NT2/D1 (cell line): ENCODE results near the gene AHI1.

Source experiments
- DNase-seq: peaks from one replicate; pipeline ENCODE4 v3.0.0-alpha.2; 2011; ENCODE audit warnings: low read depth, low spot score
- H3K27me3 ChIP-seq: 2 replicates; pipeline ENCODE4 v1.6.0; 2011; ENCODE audit warnings: mild to moderate bottlenecking; ENCODE audit not compliant: insufficient read length, insufficient read depth
- H3K36me3 ChIP-seq: 2 replicates; pipeline ENCODE4 v1.6.1; 2011; ENCODE audit warnings: mild to moderate bottlenecking, low read length, mixed read lengths; ENCODE audit not compliant: insufficient read depth, insufficient read length
- H3K4me1 ChIP-seq: 2 replicates; pipeline ENCODE4 v1.5.1; 2011; ENCODE audit not compliant: insufficient read depth, insufficient read length
- H3K4me3 ChIP-seq: 2 replicates; pipeline ENCODE4 v1.5.1; 2011; ENCODE audit warnings: low read depth; ENCODE audit not compliant: insufficient read length
- H3K9ac ChIP-seq: 2 replicates; pipeline ENCODE4 v1.6.0; 2011; ENCODE audit warnings: low read depth; ENCODE audit not compliant: insufficient read length
- H3K9me3 ChIP-seq: 2 replicates; pipeline ENCODE4 v1.5.1; 2011; ENCODE audit warnings: mild to moderate bottlenecking, low read length; ENCODE audit not compliant: insufficient read depth
- SUZ12 ChIP-seq: IDR thresholded peaks from 2 replicates; pipeline ENCODE4 v1.6.1; 2011; ENCODE audit not compliant: insufficient read length, insufficient read depth; ENCODE audit errors: extremely low read depth
- YY1 ChIP-seq: IDR thresholded peaks from 2 replicates; pipeline ENCODE4 v1.6.1; 2011; ENCODE audit not compliant: insufficient read length, insufficient read depth
- ZNF274 ChIP-seq: IDR thresholded peaks from 2 replicates; pipeline ENCODE4 v1.6.1; 2011; ENCODE audit warnings: mild to moderate bottlenecking, low read depth, low read length

AHI1 gene

DNA sequence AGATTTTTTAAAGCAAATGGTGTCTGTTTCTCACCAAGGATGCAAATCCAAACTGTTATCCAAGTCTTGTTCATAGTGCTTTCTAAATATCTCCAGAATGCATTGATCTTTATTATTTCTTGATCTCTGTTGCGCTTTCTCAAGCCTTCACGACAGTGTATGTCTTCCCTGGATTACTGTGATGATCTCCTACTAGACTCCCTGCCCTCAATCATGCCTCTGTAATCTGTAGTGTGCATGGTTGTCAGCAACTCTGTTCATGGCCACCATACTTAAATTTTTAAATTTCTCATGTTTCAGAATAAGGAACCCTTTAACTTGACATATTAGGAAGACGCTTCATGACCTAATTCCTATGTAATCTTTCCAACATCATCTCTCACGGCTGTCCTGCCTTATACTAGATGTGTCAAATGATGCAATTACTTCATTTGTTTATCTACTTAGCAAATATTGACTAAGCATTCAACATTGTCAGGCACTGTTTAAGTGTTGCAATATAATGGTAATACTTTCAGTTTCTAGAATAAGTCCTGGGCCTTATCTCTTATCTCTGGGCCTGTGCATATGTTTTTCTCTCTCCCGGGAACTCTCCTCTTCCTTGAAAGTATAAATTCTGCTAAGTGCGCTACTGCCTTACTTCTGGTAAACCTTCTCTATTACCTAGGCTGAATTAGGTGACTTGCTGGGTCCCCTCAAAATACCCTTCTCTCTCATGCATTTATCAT is 25.6 kb upstream of the AHI1 start:
- TF ChIP-seq SUZ12 (no peak), YY1 (no peak), ZNF274 (no peak)
- Histone ChIP-seq H3K4me1 (no peaks in the 10 kb centered on the region), H3K27me3 (no peaks in the 10 kb centered on the region), H3K36me3 (no peaks in the 10 kb centered on the region), H3K4me3 (no peak overlapping the region), H3K9ac (no peak overlapping the region), H3K9me3 (no peaks in the 10 kb centered on the region)
- no peak for DNase-seq

DNA sequence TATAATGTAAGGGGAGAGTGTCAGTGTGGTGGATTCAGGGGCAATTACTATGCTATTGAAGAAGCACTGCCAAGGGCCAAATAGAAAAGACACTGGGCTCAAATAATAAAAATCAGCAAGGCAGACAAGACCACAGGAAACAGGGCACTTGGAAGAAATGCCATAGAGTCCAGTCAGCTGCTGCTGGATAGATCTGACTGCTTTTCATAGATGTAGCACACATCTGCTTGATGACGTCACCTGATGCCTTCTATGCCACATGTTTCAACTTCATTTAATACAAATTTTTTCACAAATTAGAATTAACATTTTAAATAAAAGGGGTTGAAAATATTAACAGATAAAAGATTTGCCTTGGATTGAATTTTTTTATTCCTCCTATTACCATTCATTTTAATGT is 23.9 kb upstream of the AHI1 start:
- Histone ChIP-seq H3K9me3 (no peaks in the 10 kb centered on the region), H3K9ac (no peak overlapping the region), H3K4me3 (no peak overlapping the region), H3K27me3 (no peaks in the 10 kb centered on the region), H3K4me1 (no peaks in the 10 kb centered on the region), H3K36me3 (no peaks in the 10 kb centered on the region)
- TF ChIP-seq ZNF274 (no peak), SUZ12 (no peak), YY1 (no peak)
- no peak for DNase-seq

DNA sequence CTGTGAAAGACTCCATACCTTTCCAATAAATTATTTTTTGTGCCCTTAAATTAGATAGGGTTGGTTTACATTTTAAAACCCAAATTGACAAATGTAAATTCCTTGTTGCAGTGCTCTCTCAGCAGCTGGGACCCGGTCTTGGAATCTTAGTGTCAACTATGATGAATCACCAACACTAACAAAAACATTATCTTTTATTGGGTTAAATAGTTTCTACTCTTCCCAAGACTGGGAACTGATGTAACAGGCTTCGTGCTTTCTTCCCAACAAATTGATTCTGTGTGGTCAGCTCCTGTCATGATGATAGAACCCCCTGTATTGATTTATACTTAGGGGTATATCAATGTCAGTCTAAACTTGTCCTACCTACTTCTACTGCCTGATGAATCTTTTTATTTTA is 23.2 kb upstream of the AHI1 start:
- H3K4me3 ChIP-seq = no peak overlapping the region
- H3K9ac ChIP-seq = no peak overlapping the region
- DNase-seq = no peak
- no peaks in the 10 kb centered on the region for H3K4me1 ChIP-seq
- H3K36me3 ChIP-seq = no peaks in the 10 kb centered on the region
- TF ChIP-seq ZNF274 (no peak), YY1 (no peak), SUZ12 (no peak)
- no peaks in the 10 kb centered on the region for H3K27me3 ChIP-seq
- no peaks in the 10 kb centered on the region for H3K9me3 ChIP-seq

DNA sequence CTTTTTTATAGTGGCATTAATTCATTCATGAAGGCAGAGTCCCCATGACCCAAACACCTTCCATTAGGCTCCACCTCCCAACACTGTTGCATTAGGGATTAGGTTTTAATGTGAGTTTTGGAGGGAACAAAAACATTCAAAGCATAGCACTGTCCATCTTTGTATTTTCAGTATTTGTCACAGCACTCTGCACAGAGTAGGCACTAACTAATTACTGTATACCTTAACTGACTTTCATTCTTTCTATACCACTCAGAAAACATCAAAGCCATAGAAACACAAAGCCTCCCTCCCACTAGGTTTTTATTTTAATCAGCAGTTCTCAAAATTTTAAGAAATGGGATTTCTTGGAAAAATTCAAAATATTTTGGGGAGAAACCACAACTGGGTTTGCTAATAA is 21.8 kb upstream of the AHI1 start:
- Histone ChIP-seq H3K27me3 (no peaks in the 10 kb centered on the region), H3K4me3 (no peak overlapping the region), H3K9me3 (no peaks in the 10 kb centered on the region), H3K4me1 (no peaks in the 10 kb centered on the region), H3K9ac (no peak overlapping the region), H3K36me3 (no peaks in the 10 kb centered on the region)
- no peak for TF ChIP-seq YY1
- TF ChIP-seq ZNF274 = no peak
- no peak for TF ChIP-seq SUZ12
- no peak for DNase-seq

DNA sequence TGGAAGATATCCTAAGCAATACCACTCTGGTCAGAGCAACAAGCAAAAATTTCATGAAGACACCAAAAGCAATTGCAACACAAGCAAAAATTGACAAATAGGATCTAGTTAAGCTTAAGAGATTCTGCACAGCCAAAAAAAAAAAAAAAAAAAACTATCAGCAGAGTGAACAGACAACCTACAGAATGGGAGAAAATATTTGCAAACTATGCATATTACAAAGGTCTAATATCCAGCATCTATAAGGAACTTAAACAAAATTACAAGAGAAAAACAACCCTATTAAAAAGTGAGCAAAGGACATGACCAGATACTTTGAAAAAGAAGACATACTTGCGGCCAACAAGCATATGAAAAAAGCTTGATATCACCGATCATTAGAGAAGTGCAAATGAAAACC is 20.0 kb upstream of the AHI1 start:
- Histone ChIP-seq H3K36me3 (no peaks in the 10 kb centered on the region), H3K9me3 (no peaks in the 10 kb centered on the region), H3K9ac (no peak overlapping the region), H3K4me1 (no peaks in the 10 kb centered on the region), H3K4me3 (no peak overlapping the region), H3K27me3 (no peaks in the 10 kb centered on the region)
- TF ChIP-seq ZNF274 (no peak), SUZ12 (no peak), YY1 (no peak)
- no peak for DNase-seq

DNA sequence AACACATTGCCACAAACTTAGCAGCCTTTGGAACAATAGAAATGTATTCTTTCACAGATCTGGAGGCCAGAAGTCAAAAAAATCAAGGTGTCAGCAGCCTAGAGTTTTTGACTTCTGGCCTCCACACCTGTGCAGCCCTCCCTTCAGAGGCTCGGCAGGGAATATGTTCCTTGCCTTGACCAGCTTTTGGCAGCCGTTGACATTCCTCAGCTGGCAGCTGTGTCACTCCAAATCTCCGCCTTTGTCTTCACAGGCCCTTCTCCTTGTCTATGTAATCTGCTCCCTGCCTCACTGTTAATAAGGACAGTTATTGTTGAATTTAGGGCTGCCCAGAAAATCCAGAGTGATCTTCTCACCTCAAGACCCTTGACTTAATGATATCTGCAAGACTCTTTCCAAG is 17.2 kb upstream of the AHI1 start:
- H3K4me3 ChIP-seq = no peak overlapping the region
- no peaks in the 10 kb centered on the region for H3K9me3 ChIP-seq
- H3K27me3 ChIP-seq = no peaks in the 10 kb centered on the region
- no peaks in the 10 kb centered on the region for H3K4me1 ChIP-seq
- TF ChIP-seq YY1 (no peak), ZNF274 (no peak), SUZ12 (no peak)
- no peak for DNase-seq
- H3K9ac ChIP-seq = no peak overlapping the region
- H3K36me3 ChIP-seq = no peaks in the 10 kb centered on the region

DNA sequence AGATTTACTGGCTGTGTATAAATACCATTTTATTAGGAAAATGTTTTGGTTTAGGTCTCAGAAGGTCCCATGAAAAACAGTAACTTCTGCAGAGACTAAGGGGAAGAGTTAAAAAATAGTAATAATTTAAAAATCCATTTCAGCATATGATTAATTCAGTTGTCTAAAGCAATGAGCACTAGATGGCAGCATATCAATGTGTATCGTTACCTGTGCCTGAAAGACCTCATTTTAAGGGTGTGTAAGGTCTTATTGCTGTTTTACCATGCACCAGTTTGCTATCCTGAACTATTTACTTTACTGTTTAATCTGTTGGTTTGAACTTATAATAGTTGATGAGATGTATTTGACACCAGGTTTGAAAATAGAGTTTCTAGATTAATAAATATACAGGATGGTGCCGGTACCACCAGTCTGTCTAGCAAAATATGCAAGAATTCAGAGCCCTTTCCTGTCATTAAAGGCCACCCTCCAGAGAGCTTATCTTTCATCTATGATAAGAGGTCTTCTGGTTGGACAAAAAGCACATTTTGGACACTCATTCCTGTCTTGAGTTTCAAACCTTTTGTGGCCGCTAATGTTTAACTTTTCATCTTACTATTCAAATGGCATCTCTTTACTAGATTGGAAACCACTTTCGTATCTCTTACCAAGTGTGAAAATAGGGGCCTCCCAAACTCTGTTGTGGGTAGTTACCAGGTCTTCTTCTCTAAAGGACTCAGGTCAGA is 8.9 kb upstream of the AHI1 start:
- TF ChIP-seq ZNF274 (no peak), SUZ12 (no peak), YY1 (no peak)
- Histone ChIP-seq H3K4me3 (no peak overlapping the region), H3K27me3 (no peaks in the 10 kb centered on the region), H3K9me3 (no peaks in the 10 kb centered on the region), H3K4me1 (no peaks in the 10 kb centered on the region), H3K9ac (no peak overlapping the region), H3K36me3 (no peaks in the 10 kb centered on the region)
- no peak for DNase-seq
